ENCODE results near the gene KIFC3. TPM values are rescaled to one million over a fixed set of nuclear protein-coding genes. Genes with fewer than 3 reads are reported as not detected.

KIFC3 gene
- total and polyA plus RNA-seq, 9 donors, result 4.6 to 54.0 (median 23.8) TPM

DNA sequence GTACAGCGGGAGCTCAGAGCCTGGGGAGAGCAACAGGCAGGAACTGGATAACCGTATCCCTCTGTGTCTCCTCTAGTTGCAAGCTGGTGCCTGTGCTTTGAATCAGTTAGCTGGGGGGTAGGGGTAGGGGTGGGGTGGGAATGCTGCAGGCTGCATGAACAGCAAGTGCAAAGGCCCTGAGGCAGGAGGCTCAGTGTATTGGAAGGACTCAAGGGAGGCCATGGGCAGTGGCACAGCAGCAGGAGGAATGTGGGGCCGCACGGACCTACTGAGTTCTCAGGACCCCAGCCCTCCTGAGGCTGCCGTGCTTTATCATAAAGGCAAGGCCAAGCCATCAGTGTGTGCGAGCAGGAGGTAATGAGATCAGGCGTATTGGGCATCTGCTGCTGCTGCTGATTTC, 63.4 kb downstream of the KIFC3 start:
- no peaks in the 10 kb centered on the region for H3K36me3 ChIP-seq
- H3K27ac ChIP-seq, result no peak overlapping the region
- intact Hi-C loops (cut with DNase I), result loop anchor here in 1 of 4 donors (10.0 kb wide), 1 partner anchor 804 kb away; the partner anchor contains the start of gene HERPUD1
- DNase-seq, result no peak
- no peaks in the 10 kb centered on the region for H3K27me3 ChIP-seq
- 90 to 93% (median 91%) methylated on average over 7 of the region's 7 CpGs for WGBS, 3 donors
- no peak overlapping the region for H3K4me3 ChIP-seq
- peaks cover 2% of the 10 kb centered on the region for H3K4me1 ChIP-seq (ENCODE audit: insufficient read depth)
- no peaks in the 10 kb centered on the region for H3K9me3 ChIP-seq
- TF ChIP-seq EP300 (IDR thresholded peaks at IDR 0.05) (no peak), POLR2A (IDR thresholded peaks at IDR 0.05) (no peak)
- TF ChIP-seq, protein P1, sequence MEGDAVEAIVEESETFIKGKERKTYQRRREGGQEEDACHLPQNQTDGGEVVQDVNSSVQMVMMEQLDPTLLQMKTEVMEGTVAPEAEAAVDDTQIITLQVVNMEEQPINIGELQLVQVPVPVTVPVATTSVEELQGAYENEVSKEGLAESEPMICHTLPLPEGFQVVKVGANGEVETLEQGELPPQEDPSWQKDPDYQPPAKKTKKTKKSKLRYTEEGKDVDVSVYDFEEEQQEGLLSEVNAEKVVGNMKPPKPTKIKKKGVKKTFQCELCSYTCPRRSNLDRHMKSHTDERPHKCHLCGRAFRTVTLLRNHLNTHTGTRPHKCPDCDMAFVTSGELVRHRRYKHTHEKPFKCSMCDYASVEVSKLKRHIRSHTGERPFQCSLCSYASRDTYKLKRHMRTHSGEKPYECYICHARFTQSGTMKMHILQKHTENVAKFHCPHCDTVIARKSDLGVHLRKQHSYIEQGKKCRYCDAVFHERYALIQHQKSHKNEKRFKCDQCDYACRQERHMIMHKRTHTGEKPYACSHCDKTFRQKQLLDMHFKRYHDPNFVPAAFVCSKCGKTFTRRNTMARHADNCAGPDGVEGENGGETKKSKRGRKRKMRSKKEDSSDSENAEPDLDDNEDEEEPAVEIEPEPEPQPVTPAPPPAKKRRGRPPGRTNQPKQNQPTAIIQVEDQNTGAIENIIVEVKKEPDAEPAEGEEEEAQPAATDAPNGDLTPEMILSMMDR (IDR thresholded peaks at IDR 0.05), result no peak

DNA sequence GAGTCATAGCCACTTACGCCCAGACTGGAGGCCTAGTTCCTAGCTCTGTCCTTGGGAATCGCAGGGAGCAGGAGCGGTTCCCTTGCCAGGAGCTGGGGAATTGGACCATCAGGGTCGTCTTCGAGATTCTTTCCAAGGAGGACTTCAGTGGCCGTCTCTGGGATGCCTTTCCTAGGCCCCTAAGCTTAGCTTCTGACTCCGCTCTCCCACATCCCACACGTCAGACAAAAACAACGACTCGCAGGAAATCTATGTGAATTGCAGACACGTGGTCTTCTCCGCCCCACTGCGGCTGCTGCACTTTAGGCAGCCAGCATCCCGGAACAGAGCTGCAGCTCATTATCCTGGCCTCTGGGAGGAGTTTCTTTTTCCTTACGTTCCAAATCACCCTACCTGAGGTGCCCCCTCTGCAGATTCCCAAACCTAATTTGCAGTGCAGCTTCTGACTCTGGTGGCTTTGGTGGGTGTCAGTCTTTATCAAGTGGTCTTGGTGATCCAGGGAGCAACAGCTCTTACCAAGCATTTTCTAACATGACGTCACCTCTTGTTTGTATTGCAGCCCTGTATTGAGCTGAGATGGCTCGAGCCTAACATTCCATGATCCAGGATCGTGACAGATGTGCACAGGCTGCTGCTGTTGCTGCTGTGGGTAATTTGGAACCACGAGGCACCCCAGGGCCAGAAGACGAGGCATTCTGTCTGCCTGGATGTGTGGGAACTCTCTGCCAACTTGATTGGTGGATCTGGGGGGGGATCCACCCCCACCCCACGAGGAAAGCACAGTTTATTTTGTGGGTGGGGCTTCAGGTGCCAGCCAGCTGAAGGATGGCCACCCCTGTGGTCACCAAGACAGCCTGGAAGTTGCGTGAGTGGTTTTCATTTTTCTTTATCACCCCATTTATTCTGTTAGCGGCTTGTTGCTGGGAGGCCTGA, 65.6 kb downstream of the KIFC3 start:
- H3K4me3 ChIP-seq, result peak overlapping the region; percentile 89
- no peaks in the 10 kb centered on the region for H3K27me3 ChIP-seq
- H3K36me3 ChIP-seq, result no peaks in the 10 kb centered on the region
- DNase-seq, result peak in 2 of 5 donors; percentile 23 to 41
- no peaks in the 10 kb centered on the region for H3K9me3 ChIP-seq
- H3K27ac ChIP-seq, result no peak overlapping the region
- intact Hi-C loops (cut with DNase I), result loop anchor here in 1 of 4 donors (10.0 kb wide), 1 partner anchor 802 kb away; the partner anchor contains the start of gene HERPUD1
- TF ChIP-seq, protein P1 (IDR thresholded peaks at IDR 0.05), result no peak
- TF ChIP-seq EP300 (IDR thresholded peaks at IDR 0.05) (no peak), POLR2A (IDR thresholded peaks at IDR 0.05) (no peak)
- 8 to 9% (median 8%) methylated on average over 23 of the region's 23 CpGs for WGBS, 3 donors
- H3K4me1 ChIP-seq (ENCODE audit: insufficient read depth), result peaks cover 2% of the 10 kb centered on the region

DNA sequence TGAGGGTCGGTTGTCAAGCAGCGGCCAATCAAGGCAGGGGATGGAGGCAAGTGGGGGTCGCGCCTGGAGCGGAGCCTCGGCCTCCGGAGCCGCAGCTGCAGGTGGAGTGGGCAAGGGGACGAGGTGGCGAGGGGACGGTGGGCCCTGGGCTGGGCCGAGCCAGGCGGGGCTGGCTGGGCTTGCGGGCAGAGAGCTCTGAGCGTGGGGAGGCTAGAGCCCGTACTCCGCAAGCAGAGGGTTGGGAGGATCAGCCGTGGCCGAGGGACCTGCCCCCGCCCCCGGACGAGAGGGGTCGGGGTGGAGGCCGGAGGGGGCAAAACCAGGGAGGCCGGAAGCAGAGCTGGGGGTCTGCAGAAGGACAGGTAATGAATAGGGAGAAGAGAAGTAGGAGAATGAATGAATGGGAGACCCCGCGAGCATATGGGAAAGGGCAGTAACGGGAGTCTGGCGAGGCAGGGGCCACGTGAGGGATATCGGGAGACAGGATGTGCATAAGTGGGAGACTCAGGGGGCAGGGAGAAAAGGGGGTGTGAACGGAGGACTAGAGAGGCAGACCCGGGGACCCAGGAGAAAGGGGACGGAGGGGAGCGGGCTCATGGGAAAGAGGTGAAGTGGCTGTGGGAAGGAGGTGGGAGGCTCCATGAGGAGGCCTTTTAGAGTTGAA, 66.4 kb downstream of the KIFC3 start, which contains the start of gene KATNB1:
Gene KATNB1 (plus strand): TSS at position 16 of the 664 bp plus-strand sequence. CDS start 1,474 bp downstream, outside the sequence.
- Histone ChIP-seq H3K36me3 (no peaks in the 10 kb centered on the region), H3K27me3 (no peaks in the 10 kb centered on the region), H3K27ac (peak within 1 kb of the TSS in 1 of 2 donors; percentile 74), H3K4me3 (peak within 1 kb of the TSS; percentile 89), H3K9me3 (no peaks in the 10 kb centered on the region), H3K4me1 (ENCODE audit: insufficient read depth) (peaks cover 2% of the 10 kb centered on the region)
- no peak for TF ChIP-seq POLR2A (IDR thresholded peaks at IDR 0.05)
- no peak for TF ChIP-seq EP300 (IDR thresholded peaks at IDR 0.05)
- TF ChIP-seq, protein P1 (IDR thresholded peaks at IDR 0.05), result no peak
- no peak for DNase-seq
- intact Hi-C loops (cut with DNase I), result loop anchor here in 1 of 4 donors (10.0 kb wide), 1 partner anchor 801 kb away; the partner anchor contains the start of gene HERPUD1
- 1% methylated on average over 35 of the region's 35 CpGs for WGBS, 3 donors
